H1 (cell line): ENCODE results near the gene GZMM. TPM values are rescaled to one million over a fixed set of nuclear protein-coding genes. Genes with fewer than 3 reads are reported as not detected.

ENCODE experiments used
- CBX5 ChIP-seq: fragments of 300-800, 300-1000 bp; sonication (generic); IDR thresholded peaks from 2 replicates; pipeline ENCODE4 v1.7.1; 2016; ENCODE audit warnings: antibody characterized with exemption, low read length, low read depth
- CHD2 ChIP-seq: IDR thresholded peaks from 2 replicates; pipeline ENCODE4 v1.6.1; 2012; ENCODE audit warnings: low read length, improper control_type of control experiment
- CHD7 ChIP-seq: fragments of 300-600 bp; sonication (generic); IDR thresholded peaks from 2 replicates; pipeline ENCODE4 v1.7.1; 2012; ENCODE audit warnings: low read length, moderate library complexity, mild to moderate bottlenecking, inconsistent platforms; ENCODE audit not compliant: insufficient replicate concordance
- polyA plus RNA-seq, 7 experiments: library from polyadenylated mRNA; depleted of rRNA in 3 of 7; stranded (reverse) in 5 of 7; unstranded in 2 of 7; fragments of >200 nt in 5 of 7; fragments of 200-250 nt in 2 of 7; gene quantifications; 1 replicate in 5 of 7; 2 replicates in 1 of 7; 4 replicates in 1 of 7; pipeline versions ENCODE4 v1.2.1 to v1.2.3, GENCODE V29; 2011 to 2013; ENCODE audit warnings: missing spikeins in 2 of 7, mixed read lengths in 2 of 7
- total RNA-seq: library from RNA; stranded (reverse); fragmentation: NEBNext Ultra II Directional; extraction: Animal tissue kit (Norgen Biotek cat#: 25700); gene quantifications from 2 replicates; pipeline ENCODE4 v1.2.1, GENCODE V29; 2021

GZMM gene
- total and polyA plus RNA-seq, 2 of the 8 experiments (the other 6 are each of a cell fraction or from before 2014, with no cell fraction given): 0.09 to 0.32 TPM

GRCh38 chr19:593055-593454 is 49.2 kb downstream of the GZMM start (continued):
- TF ChIP-seq CHD7 (no peak), CBX5 (no peak), CHD2 (no peak)
